ENCODE results near the gene UBE2B. TPM values are rescaled to one million over a fixed set of nuclear protein-coding genes. Genes with fewer than 3 reads are reported as not detected.

Gene UBE2B
- polyA plus RNA-seq, 1 of the 3 experiments (the other 2 are of a cell fraction): 24.3 TPM

GRCh38 chr5:134418958-134419357 lies 47.6 kb downstream of the UBE2B start:
- H2AFZ ChIP-seq (ENCODE audit: low read depth): no peak overlapping the region
- no peak overlapping the region for H3K27ac ChIP-seq (ENCODE audit: low read depth in 2 of 2, low read length in 1 of 2)
- no peaks in the 10 kb centered on the region for H3K36me3 ChIP-seq (replicated peaks in 1 of 2; ENCODE audit: control insufficient read depth in 1 of 2, insufficient read depth in 2 of 2, low read length in 1 of 2)
- H3F3A ChIP-seq (replicated peaks; ENCODE audit: insufficient read depth): no peaks in the 10 kb centered on the region
- H3K27me3 ChIP-seq (ENCODE audit: insufficient read depth): no peaks in the 10 kb centered on the region
- ChIA-PET CTCF (interaction anchor here (1.2 to 2.3 kb wide), 3 partner anchors 9 to 168 kb away, joined by 3 to 5 read pairs (median 4); no protein-coding TSS in a partner anchor), POLR2A (no interaction called here)
- no peaks in the 10 kb centered on the region for H3K4me1 ChIP-seq (ENCODE audit: control insufficient read depth in 1 of 2, insufficient read depth in 2 of 2, low read depth in 1 of 2, low read length in 1 of 2)
- no peak for DNase-seq
- H3K79me2 ChIP-seq (ENCODE audit: insufficient read depth): no peaks in the 10 kb centered on the region
- H3K4me3 ChIP-seq (ENCODE audit: low read depth in 2 of 2, low read length in 1 of 2): no peak overlapping the region
- H3K4me2 ChIP-seq: no peak overlapping the region
- H4K20me1 ChIP-seq (ENCODE audit: insufficient read depth): no peaks in the 10 kb centered on the region
- WGBS (ENCODE audit: low lambda C conversion rate): 74% methylated on average over 3 of the region's 3 CpGs
- H3K9me2 ChIP-seq: no peaks in the 10 kb centered on the region
- no peak for TF ChIP-seq ELF1 (IDR thresholded peaks at IDR 0.05)
- no peak for TF ChIP-seq GABPA (IDR thresholded peaks at IDR 0.05; ENCODE audit: low read depth)
- TF ChIP-seq FOXJ3 (CRISPR knock-in tag; IDR thresholded peaks at IDR 0.05): no peak
- no peak for TF ChIP-seq JUND (IDR thresholded peaks at IDR 0.05)
- TF ChIP-seq TAF1 (IDR thresholded peaks at IDR 0.05; ENCODE audit: borderline replicate concordance, low read depth, low read length): no peak
- TF ChIP-seq YY1 (IDR thresholded peaks at IDR 0.05; ENCODE audit: low read depth): no peak
- TF ChIP-seq, protein P1, sequence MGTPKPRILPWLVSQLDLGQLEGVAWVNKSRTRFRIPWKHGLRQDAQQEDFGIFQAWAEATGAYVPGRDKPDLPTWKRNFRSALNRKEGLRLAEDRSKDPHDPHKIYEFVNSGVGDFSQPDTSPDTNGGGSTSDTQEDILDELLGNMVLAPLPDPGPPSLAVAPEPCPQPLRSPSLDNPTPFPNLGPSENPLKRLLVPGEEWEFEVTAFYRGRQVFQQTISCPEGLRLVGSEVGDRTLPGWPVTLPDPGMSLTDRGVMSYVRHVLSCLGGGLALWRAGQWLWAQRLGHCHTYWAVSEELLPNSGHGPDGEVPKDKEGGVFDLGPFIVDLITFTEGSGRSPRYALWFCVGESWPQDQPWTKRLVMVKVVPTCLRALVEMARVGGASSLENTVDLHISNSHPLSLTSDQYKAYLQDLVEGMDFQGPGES (IDR thresholded peaks at IDR 0.05; ENCODE audit: low read depth, low read length): no peak
- no peak for TF ChIP-seq SMC3 (IDR thresholded peaks at IDR 0.05; ENCODE audit: low read depth, low read length)
- H3K9me3 ChIP-seq: no peaks in the 10 kb centered on the region
- no peak overlapping the region for H3K9ac ChIP-seq

- CTCF ChIA-PET: interaction anchor here (1.1 kb wide), 1 partner anchor 158 kb away, joined by 3 read pairs; no protein-coding TSS in a partner anchor
These were observed 49.0 kb downstream of the UBE2B start for GRCh38 chr5:134420343-134420742.

More at GRCh38 chr5:134420343-134420742, 49.0 kb downstream of the UBE2B start:
- Histone ChIP-seq H3K27me3 (ENCODE audit: insufficient read depth) (no peaks in the 10 kb centered on the region), H3K27ac (ENCODE audit: low read depth in 2 of 2, low read length in 1 of 2) (no peak overlapping the region), H3K9me3 (no peaks in the 10 kb centered on the region), H2AFZ (ENCODE audit: low read depth) (no peak overlapping the region), H3K4me1 (ENCODE audit: control insufficient read depth in 1 of 2, insufficient read depth in 2 of 2, low read depth in 1 of 2, low read length in 1 of 2) (no peaks in the 10 kb centered on the region), H3K4me2 (no peak overlapping the region), H3K9ac (no peak overlapping the region), H3K79me2 (ENCODE audit: insufficient read depth) (no peaks in the 10 kb centered on the region), H4K20me1 (ENCODE audit: insufficient read depth) (no peaks in the 10 kb centered on the region), H3K36me3 (replicated peaks in 1 of 2; ENCODE audit: control insufficient read depth in 1 of 2, insufficient read depth in 2 of 2, low read length in 1 of 2) (no peaks in the 10 kb centered on the region), H3K4me3 (ENCODE audit: low read depth in 2 of 2, low read length in 1 of 2) (no peak overlapping the region), H3F3A (replicated peaks; ENCODE audit: insufficient read depth) (no peaks in the 10 kb centered on the region), H3K9me2 (no peaks in the 10 kb centered on the region)
- TF ChIP-seq, protein P2, sequence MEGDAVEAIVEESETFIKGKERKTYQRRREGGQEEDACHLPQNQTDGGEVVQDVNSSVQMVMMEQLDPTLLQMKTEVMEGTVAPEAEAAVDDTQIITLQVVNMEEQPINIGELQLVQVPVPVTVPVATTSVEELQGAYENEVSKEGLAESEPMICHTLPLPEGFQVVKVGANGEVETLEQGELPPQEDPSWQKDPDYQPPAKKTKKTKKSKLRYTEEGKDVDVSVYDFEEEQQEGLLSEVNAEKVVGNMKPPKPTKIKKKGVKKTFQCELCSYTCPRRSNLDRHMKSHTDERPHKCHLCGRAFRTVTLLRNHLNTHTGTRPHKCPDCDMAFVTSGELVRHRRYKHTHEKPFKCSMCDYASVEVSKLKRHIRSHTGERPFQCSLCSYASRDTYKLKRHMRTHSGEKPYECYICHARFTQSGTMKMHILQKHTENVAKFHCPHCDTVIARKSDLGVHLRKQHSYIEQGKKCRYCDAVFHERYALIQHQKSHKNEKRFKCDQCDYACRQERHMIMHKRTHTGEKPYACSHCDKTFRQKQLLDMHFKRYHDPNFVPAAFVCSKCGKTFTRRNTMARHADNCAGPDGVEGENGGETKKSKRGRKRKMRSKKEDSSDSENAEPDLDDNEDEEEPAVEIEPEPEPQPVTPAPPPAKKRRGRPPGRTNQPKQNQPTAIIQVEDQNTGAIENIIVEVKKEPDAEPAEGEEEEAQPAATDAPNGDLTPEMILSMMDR (IDR thresholded peaks at IDR 0.05): no peak
- TF ChIP-seq PBX3 (IDR thresholded peaks at IDR 0.05) (no peak), NRF1 (IDR thresholded peaks at IDR 0.05; ENCODE audit: low read depth, low read length) (no peak), GATA2 (CRISPR knock-in tag; IDR thresholded peaks at IDR 0.05) (no peak), REST (IDR thresholded peaks at IDR 0.05; ENCODE audit: low read depth, low read length) (no peak), FOXM1 (IDR thresholded peaks at IDR 0.05; ENCODE audit: low read depth) (no peak), RAD21 (IDR thresholded peaks at IDR 0.05; ENCODE audit: low read length) (no peak), SIN3A (IDR thresholded peaks at IDR 0.05; ENCODE audit: borderline replicate concordance, low read depth, low read length) (no peak), RCOR1 (IDR thresholded peaks at IDR 0.05; ENCODE audit: low read length) (no peak)
- POLR2A ChIA-PET: no interaction called here
- no peak for DNase-seq
- 75% methylated on average over 2 of the region's 2 CpGs for WGBS (ENCODE audit: low lambda C conversion rate)
